ENCODE measurements around the gene MFSD11.

DNA sequence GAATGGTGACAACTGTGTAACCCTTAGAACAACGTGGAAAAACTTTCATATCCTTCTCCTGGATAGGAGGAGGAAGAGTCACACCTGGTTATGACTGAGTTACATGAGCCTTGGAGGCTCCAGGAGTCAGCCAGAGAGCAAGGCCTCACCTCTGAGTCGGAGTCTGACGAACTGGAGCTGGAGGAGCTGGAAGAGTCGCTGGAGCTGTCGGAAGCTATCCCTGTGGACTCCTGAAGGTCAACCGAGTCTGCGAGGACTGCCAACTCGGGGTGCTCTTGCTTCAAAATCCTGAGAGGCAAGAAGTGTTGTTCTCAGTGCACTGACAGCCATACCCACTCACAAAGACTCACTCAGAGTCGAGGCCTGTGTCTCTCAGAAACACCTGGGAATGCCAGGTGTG lies 17.7 kb upstream of the MFSD11 start:
- TF ChIP-seq GATA2 (IDR thresholded peaks at IDR 0.05; ENCODE audit: low read depth, low read length) = no peak
- no peak for TF ChIP-seq GATA3 (IDR thresholded peaks at IDR 0.05; ENCODE audit: low read depth, low read length)
